Fibroblast of skin of right quadriceps (primary cell): ENCODE data around the gene MED29.
A peak's percentile ranks its signal among the peaks of the same experiment; 100 is the strongest.

Experiments
- DNase-seq: peaks from one replicate; pipeline ENCODE4 v3.0.0-alpha.2; 2013

Gene MED29

GRCh38 chr19:39390751-39391437, at the start of gene MED29, which contains the start of gene PAF1:
MED29 (plus strand) TSS chr19:39391378; CDS start chr19:39391423, 45 bp downstream.
PAF1 (minus strand) TSS chr19:39391106; CDS start chr19:39390864, 242 bp downstream.
- peak; percentile 100 for DNase-seq

GRCh38 chr19:39341719-39342604, 49.2 kb upstream of the MED29 start, which contains the start of gene SAMD4B:
SAMD4B (plus strand) TSS chr19:39342421; CDS start chr19:39356894, 14,473 bp downstream.
- peak; percentile 98 for DNase-seq

- DNase-seq = no peak
These were observed 48.4 kb upstream of the MED29 start for GRCh38 chr19:39342647-39343305.

GRCh38 chr19:39345956-39346355, 45.2 kb upstream of the MED29 start:
- DNase-seq = no peak

- peak; percentile 39 for DNase-seq
These were observed 43.6 kb upstream of the MED29 start for GRCh38 chr19:39347332-39348164.

GRCh38 chr19:39349326-39349725, 41.9 kb upstream of the MED29 start:
- no peak for DNase-seq

GRCh38 chr19:39350156-39350555, 41.0 kb upstream of the MED29 start:
- DNase-seq = no peak

- DNase-seq = peak; percentile 24
These were observed 39.6 kb upstream of the MED29 start for GRCh38 chr19:39351537-39352064.

- peak; percentile 22 for DNase-seq
These were observed 38.6 kb upstream of the MED29 start for GRCh38 chr19:39352381-39353255.

- no peak for DNase-seq
These were observed 35.9 kb upstream of the MED29 start for GRCh38 chr19:39355253-39355652.

GRCh38 chr19:39356073-39356472, 35.1 kb upstream of the MED29 start:
- no peak for DNase-seq

- no peak for DNase-seq
These were observed 34.5 kb upstream of the MED29 start for GRCh38 chr19:39356647-39357046.

- no peak for DNase-seq
These were observed 32.2 kb upstream of the MED29 start for GRCh38 chr19:39359026-39359425.

- DNase-seq = no peak
These were observed 30.6 kb upstream of the MED29 start for GRCh38 chr19:39360599-39360998.

GRCh38 chr19:39362682-39363657, 28.2 kb upstream of the MED29 start:
- DNase-seq = peak; percentile 76

- peak; percentile 66 for DNase-seq
These were observed 27.2 kb upstream of the MED29 start for GRCh38 chr19:39363901-39364457.

GRCh38 chr19:39365531-39365930, 25.6 kb upstream of the MED29 start:
- DNase-seq = no peak

GRCh38 chr19:39369200-39369599, 22.0 kb upstream of the MED29 start:
- no peak for DNase-seq

GRCh38 chr19:39370735-39371134, 20.4 kb upstream of the MED29 start:
- DNase-seq = no peak
